Iris pigment epithelial cell (primary cell): ENCODE data around the gene LRP1B.
A peak's percentile ranks its signal among the peaks of the same experiment; 100 is the strongest.
"Not testable (repeated sequence)": the region's sequence is repeated elsewhere in the genome, so short reads cannot be mapped to it uniquely, and the experiment has no call there.

Experiments used
- DNase-seq: peaks from one replicate; pipeline ENCODE4 v3.0.0-alpha.2; 2011; ENCODE audit warnings: low read depth

The LRP1B gene

DNA sequence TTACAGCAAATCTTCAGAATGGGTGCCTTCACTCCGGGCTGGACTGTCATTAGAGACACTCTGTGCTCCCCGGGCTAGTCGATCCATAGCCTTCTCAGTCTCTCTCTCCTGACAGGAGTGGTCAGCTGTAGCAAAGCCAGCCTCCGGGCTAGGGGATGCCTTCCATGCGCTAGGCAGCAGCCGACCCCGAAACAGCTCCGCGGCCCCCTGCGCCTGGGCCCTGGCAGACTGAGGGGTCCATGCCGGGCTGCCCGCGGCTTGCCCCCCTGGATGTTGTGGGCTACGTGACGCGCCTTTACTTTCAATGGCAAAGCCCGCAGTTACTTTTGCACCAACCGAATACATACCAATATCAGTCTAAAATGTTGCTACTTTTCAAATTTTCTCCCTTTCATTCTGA lies 1447.2 kb downstream of the LRP1B start:
- DNase-seq: no peak

DNA sequence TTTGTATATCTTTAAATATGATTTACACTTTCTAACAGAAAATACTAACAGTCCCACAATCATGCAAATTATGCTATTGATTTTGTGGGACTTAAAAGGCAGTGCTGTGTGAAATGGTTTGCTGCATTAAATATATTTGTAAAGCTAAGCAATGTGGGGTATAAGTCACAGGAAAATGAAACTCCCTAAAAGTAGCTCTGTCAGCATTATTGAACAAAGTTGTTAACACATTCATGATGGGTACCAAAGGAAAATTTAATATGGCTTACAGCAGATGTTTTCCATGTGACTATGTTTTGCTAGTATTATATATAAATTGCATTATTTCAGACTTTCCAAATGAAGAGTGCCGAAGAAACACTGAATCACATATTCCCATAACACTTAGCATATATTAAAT lies 1450.0 kb downstream of the LRP1B start:
- no peak for DNase-seq

DNA sequence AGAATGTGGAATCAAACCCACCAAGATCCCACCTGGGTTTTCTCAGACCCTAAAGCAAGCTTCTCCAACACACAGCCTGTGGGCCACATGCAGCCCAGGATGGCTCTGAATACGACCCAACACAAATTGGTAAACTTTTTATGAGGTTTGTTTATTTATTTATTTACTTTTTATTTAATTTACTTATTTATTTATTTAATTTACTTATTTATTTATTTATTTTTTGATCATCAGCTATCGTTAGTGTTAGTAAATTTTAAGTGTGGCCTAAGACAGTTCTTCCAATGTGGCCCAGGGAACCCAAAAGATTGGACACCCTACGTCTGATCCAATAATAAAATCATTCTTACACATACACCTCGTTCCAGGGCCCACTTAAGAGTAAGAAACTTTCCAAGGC lies 1451.1 kb downstream of the LRP1B start:
- no peak for DNase-seq

DNA sequence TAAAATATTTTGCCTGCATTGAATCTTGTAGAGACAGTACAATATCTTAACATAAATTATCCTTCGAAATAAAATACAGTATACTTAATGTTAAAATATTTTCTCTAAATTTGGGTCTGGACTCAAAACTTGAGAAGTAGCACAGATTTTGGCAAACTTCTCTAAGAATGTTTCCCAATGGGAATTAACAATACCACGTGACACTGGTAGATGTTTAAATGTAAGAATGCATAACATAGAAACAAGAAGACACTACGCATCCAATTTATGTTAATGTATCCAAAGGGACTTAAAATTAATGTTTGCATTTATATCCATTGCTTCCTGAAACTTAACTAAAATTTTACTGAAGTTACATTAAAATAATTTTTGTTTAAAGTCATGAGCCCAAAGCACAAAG lies 1460.9 kb downstream of the LRP1B start:
- no peak for DNase-seq

DNA sequence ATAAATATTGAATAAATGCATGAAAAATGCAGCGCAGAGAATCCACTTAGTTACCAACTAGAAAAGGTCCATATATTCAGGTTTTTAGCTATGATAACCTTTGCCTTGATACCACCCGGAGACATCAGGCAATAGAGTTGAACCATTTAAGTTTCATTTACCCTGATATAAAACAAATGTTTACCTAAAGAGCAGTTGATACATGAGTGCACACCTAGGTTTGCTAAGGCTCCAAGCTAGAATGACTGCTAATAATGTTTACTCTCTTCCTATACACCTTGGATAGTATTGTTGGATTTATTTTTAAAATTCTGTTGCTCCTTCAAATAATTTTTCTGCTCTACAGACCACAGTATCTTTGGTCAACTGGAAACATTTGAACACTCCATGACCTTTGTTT lies 1463.6 kb downstream of the LRP1B start:
- DNase-seq: no peak

DNA sequence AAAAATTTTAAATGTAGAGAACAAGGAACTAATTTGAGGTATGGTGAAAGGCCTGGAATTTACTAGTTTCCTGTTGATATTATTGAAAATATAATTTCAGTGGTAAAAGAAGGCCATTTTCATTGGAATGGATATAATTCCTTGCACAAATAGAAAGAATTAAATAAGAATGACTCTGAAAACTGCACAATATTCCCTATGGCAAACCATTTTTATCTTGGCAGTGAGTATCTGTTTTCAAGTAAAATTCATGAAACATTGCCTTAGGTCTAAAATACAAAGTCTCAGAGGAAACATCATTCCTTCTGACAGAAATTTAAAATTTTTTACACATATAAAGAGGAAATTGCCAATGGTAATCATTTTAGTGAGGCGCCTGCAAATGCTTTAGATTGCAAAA lies 1468.3 kb downstream of the LRP1B start:
- DNase-seq: no peak

DNA sequence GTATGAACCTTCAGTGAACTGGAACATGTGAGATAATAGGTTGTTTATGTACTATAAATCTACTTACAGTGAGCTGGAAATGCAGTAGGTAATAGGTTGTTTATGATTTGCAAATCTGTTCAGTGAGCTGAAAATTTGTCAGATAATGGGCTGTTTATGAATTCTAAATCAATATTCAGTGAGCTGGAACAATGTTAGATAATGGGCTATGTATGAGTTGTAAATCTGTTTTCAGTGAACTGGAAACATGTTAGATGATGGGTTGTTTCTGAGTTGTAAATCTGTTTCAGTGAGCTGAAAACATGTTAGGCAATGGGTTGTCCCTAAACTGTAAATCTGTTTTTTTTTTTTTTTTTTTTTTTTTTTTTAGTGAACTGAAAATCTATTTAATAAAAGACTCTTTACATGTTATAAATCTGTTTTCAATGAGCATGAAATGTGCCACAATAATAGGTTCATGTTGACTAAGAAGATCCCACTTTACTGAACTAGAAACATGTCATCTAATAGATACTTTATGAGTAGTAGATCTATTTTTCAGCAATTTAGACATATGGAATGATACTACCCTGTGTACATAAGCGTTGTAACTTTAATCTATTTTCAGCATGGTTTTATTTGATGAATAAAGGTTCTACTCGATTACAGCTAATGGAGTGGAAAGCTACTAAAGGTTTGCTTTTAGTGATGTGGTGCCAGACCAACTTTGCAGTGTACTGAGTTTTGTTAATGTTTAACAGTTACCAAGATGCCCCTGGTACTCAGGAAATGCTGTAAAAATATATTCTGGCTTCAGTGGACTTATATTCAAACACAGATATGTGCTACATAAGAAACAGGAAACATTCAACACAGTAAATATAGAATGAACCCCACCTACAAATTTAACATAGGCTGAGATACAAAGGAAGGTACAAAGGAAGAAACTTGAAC lies 1471.8 kb downstream of the LRP1B start:
- peak; percentile 24 for DNase-seq

DNA sequence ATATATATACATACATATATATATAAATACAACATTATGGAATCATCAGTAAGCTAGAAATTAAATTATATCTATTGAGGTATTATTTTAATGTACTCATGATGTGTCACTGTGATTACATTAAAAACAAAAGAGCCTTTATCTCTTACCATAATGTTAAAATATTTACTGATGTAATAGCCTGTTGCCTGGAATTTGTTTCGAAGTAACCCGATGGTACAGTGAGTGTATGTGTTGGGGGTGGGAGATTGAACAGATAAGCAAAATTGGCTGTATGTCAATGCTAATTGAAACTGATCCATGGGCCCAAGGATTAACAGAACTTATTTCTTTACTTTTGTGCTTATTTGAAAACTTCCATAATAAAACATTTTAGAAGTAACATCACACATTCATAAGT lies 1473.2 kb downstream of the LRP1B start:
- peak; percentile 85 for DNase-seq

DNA sequence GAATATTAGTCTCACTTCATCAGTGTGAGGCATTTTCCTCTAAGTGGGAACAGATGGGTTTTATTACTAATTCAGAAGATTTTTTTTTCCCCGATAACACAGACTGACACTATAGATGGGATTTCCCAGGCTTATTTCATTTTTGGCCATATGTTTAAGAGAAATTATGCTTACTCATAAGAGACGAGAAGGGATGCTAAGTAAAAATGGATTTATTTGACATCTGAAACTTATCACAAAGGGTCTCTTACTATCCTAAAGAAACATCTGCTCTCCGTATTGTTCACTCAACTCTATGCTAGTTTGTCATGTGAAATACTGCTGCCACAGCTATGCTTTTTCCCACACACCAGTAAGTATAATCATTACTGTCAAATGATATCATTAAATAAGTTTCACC lies 1476.3 kb downstream of the LRP1B start:
- peak; percentile 13 for DNase-seq

DNA sequence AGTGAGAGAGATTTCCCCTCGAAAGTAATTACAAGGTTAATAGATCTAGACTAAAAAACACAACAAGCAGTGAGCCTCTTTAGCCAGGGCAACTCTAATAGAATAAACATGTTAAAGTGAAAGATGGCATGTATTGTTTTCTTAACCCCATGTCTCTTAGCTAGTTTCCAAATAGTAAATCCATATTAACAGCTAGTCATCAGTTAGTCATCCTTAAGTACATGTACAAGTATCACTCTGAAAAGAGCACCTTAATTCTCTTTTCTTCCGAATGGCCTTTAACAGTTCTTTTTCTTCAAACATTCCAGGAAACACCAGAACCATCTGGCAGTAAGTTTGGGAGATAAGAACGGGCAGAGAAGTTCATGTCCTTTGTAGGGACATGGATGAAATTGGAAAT lies 1480.0 kb downstream of the LRP1B start:
- DNase-seq: peak; percentile 79

DNA sequence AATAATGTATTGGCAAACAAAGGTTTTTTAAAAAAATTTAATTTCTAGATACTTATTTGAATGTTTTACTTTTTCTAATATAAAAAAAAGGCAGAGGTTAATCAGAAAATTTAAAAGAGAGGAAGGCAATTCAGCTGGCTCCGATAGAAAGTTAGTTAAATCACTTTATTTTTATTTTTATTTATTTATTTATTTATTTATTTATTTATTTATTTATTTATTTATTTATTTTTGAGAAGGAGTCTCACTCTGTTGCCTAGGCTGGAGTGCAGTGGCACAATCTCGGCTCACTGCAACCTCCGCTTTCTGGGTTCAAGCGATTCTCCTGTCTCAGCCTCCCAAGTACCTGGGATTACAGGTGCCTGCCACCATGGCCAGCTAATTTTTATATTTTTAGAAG lies 1480.7 kb downstream of the LRP1B start:
- not testable (repeated sequence) for DNase-seq

DNA sequence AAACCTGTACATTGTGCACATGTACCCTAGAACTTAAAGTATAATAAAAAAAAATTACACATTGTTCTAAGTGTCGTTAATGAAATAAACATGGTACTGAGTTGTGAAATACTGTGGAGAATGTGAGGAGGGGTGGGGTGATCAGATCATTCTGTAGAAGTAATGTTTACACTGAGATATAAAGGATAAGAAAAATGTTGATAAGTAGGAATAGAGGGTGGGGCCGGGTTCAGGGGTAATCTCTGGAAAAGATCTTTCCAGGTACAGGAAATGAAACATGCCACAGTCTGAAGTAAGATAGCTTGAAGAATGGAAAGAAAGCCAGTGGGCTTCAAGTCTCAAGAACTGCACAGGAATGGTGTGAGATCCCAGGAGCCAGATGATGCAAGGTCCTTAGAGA lies 1482.4 kb downstream of the LRP1B start:
- DNase-seq: no peak

DNA sequence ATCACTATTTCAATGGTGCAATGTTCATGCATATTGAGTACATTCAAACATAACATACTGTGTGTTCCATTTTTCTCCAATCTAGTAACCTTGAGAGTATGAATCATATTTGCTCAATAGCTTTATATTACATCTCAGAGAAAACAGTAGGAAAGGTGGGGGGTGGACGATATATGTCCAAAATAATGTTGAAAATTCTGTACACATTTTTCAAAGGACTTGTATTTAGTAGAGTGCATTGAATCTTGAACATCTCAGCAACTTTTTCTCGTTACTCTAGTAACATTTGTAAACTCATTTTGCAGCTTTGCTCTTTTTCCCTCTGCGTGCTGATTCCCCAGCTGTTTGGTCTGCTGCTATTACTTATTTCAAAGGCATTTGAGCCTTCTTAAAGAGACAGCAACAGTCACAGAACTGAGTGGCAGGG lies 1487.0 kb downstream of the LRP1B start:
- peak; percentile 77 for DNase-seq

DNA sequence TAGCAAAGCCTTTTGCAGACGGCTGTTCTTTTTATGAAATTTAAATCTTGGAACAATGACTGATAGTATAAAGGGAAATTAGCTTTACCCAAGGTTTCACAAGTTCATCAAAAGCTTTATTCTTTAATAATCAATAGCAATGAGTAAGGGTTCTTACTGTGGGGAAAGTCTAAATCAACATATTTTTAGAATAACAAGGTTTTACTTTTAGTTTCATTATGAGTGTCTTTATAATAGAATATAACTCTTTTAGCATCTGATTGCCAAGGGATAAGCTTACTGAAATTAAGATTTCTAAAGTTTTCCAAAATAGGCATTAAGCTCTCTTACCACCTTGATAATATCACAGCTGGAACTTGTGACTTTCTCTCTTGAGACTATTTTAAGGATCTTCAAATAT lies 1489.7 kb downstream of the LRP1B start:
- no peak for DNase-seq

DNA sequence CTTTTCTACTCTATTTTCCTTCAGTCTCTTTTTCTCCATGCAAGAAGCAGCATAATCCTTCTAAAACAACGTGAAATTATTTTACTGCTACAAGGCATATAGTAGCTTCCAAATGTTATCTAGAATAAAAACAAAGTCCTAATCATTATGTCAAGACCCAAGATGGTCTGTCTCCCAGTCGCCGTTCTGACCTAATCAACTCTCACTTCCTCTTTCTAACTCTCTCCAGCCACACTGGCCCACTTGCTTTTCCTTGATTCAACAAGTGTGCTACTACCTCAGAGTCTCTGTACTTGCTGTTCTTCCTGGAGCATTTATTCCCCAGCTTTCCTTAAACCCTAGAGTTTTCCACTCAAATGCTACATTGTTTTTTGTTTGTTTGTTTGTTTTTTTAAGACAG lies 1491.2 kb downstream of the LRP1B start:
- no peak for DNase-seq

DNA sequence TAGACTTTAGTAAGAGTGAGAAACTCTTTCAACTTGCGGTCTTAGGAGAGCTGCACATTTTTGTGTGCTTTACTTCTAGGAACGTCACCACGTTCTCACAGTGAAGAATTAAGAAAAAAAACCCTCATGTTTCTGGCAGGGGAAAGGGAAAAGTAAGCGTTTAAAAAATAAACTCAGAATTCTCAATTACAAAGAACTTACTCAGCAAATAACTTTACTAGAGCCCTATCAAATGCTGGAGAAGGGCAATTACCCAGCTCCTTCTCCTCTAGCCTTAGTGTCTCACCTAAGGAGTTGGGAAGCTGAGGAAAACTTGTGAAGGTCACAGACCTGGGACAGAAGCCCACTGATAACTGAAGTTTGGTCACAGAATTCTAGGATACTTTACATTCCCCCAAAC lies 1500.3 kb downstream of the LRP1B start:
- no peak for DNase-seq

DNA sequence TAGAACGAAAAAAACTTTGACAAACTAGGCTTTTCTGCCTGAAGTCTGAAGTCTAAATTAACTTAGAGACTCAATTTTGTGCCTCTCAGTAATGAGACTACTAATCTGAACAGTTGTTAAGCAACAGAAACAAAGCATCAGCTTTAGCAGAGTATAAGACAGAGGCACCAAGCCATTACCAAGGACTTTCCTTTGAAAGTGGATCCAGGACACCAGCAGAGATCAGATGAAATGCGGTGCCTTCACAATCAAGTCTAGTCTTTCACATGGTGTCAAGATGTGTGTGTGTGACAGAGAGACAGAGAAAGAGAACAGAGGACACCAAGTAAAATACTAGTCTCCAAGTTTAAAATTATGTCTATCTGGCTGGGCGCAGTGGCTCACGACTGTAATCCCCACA lies 1502.9 kb downstream of the LRP1B start:
- no peak for DNase-seq

DNA sequence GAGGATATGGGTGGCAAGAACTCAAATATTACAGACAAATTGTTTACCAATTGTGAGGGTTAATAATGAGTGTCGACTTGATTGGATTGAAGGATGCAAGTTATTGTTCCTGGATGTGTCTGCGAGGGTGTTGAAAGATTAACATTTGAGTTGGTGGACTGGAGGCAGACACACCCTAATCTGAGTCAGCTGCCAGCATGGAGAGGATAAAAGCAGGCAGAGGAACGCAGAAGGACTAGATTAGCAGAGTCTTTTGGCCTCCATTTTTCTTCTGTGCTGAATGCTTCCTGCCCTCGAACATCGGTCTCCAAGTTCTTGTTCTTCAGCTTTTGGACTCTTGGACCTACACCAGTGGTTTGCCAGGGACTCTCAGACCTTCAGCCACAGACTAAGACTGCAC lies 1503.7 kb downstream of the LRP1B start:
- DNase-seq: no peak

DNA sequence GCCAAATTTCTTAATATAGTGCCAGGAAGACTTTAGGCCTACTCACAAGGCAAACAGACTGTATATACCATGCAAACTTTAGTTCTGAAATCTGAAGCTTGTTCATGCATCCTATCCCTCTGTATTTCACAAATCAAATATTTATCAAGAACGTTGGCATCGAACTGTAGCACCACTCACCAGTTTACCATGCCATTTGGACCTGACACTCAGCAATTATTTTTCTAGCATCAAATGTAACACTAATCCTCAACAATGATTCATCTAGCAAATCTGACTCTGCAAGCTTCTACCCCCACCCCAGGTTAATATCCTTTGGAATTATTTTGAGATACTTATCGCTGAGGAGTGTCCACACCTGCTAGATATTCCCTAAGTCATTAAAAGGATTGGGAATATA lies 1506.6 kb downstream of the LRP1B start:
- no peak for DNase-seq

DNA sequence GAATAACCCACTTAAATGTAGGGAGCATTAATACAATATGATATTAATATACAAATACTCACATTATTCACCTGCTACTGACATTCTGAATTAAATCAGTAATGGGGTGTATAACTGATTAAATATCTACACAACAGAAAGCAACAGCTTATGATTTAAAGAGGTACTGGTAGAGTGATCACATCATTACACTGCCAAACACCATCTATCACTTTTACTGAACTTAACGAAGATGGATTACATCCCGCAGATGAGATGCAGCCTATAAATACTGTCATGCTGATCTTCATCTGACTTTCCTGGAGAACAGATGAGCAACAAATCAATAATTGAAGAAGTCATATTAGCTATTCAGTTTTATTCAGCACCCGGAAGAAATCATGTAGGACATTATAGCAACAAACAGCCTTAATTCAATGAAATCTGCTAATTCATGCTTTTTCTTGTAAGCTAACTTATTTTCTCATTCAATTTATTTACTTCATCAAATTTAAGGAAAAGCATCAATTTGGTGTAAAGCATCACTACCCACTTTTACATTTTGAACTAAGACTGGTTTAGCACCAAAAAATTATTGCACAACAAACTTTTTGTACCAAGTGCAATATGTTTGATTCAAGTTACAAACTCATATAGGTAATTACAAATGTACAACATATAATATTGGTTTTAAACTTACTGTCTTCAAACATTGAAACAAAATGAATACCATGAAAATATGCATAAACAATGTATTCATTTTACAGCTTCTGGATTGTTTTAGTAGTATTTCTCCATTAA lies 1509.0 kb downstream of the LRP1B start:
- DNase-seq: no peak

DNA sequence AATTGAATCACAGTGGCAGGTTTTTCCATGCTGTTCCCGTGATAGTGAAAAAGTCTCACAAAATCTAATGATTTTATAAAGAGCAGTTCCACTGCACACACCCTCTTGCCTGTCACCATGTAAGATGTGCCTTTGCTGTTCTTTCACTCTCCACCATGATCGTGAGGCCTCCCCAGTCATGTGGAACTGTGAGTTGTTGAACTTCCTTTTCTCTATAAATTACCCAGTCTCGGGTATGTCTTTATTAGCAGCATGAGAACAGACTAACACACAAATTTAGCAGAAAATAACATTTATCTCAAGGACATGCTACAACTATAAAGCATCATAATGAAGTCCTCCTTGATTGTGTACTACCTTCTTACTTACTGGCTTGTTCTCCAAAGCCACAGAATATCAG lies 1526.0 kb downstream of the LRP1B start:
- DNase-seq: no peak

DNA sequence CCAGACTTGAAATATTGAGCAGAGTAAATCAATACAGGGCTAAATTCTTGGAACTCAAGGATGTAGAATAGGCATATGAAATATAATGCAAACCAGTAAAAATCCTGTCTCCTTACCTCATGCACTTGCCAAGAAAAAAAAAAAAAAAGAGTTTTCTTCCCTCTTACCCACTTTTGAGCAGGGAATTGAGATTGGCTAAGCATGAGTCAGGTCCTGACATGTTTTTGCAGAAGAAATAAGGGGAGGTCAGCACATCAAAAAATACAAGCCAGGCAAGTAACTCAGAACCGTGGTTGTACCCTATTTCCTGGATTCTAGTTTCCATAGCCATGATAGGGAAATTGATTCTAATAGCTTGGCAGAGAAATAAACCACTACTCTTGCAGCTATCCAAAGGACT lies 1526.7 kb downstream of the LRP1B start:
- peak; percentile 51 for DNase-seq

DNA sequence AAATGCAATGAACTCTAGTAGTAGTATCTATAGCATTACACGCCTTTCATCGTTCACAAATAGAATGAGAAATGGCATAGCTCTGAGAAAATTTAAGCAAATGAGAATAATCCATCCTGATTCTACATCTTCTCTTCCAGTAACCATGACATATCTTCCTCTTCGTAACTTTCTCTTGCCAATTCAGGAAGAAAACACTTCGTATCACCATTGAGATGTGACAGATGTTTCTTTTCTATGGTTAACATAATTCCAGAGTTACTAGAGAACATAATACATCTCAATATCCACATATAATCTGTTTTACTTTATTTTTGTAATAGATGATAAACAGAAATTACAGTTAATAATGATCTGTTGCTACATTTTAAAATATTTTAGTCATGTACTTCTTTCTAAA lies 1527.4 kb downstream of the LRP1B start:
- DNase-seq: no peak
